Activated CD4-positive, alpha-beta memory T cell treated with anti-CD3 and anti-CD28 coated beads, Interleukin-2, amount 10 ng/mL, durations not matched to agents 7 days and 5 days (primary cell): ENCODE measurements around the gene TRIP4. TPM values are rescaled to one million over a fixed set of nuclear protein-coding genes. Genes with fewer than 3 reads are reported as not detected.
"Not testable (repeated sequence)": the region's sequence is repeated elsewhere in the genome, so short reads cannot be mapped to it uniquely, and the experiment has no call there.

Source experiments
- CTCF ChIA-PET: fragments of 350-600 bp; sonication (Branson Sonifier 250); formaldehyde crosslinking; loops from one replicate; lab custom pipeline; 2021; ENCODE audit warnings: antibody characterized with exemption, inconsistent platforms; lab: Charles Lee
- POLR2A ChIA-PET: fragments of 350-600 bp; sonication (Branson Sonifier 250); formaldehyde crosslinking; loops from one replicate; lab custom pipeline; 2021; ENCODE audit warnings: antibody characterized with exemption; lab: Charles Lee
- DNase-seq: peaks from one replicate; pipeline ENCODE4 v3.0.0-alpha.2; 2020
- H3K27ac Mint-ChIP-seq: one replicate; pipeline ENCODE4 v1.8.0; 2021; ENCODE audit warnings: mild to moderate bottlenecking, mixed read lengths
- H3K27me3 Mint-ChIP-seq: one replicate; pipeline ENCODE4 v1.8.0; 2021; ENCODE audit warnings: mixed read lengths
- H3K36me3 Mint-ChIP-seq: one replicate; pipeline ENCODE4 v1.8.0; 2021; ENCODE audit warnings: low read depth, mixed read lengths
- H3K4me1 Mint-ChIP-seq: one replicate; pipeline ENCODE4 v1.8.0; 2021; ENCODE audit warnings: mixed read lengths
- H3K4me3 Mint-ChIP-seq: one replicate; pipeline ENCODE4 v1.8.0; 2021; ENCODE audit warnings: mild to moderate bottlenecking, mixed read lengths
- H3K9me3 Mint-ChIP-seq: one replicate; pipeline ENCODE4 v1.8.0; 2021; ENCODE audit warnings: mixed read lengths
- total RNA-seq, 2 experiments: library from RNA; stranded (reverse); gene quantifications; one replicate each; pipeline ENCODE4 v1.2.3, GENCODE V29; 2021

Gene TRIP4
- total RNA-seq, 2 experiments from 2014 or later = 28.9 to 30.3 TPM

GRCh38 chr15:64355944-64356709, 31.5 kb upstream of the TRIP4 start, which contains the start of gene CSNK1G1:
Gene CSNK1G1 (minus strand): TSS chr15:64356173. CDS start chr15:64300499, 55,674 bp downstream.
- H3K9me3 Mint-ChIP-seq = no peaks in the 10 kb centered on the region
- no peaks in the 10 kb centered on the region for H3K27me3 Mint-ChIP-seq
- peak; percentile 92 for DNase-seq
- peaks cover 7% of the 10 kb centered on the region for H3K36me3 Mint-ChIP-seq
- H3K27ac Mint-ChIP-seq = peak within 1 kb of the TSS; percentile 78
- POLR2A ChIA-PET = interaction anchor here (0.7 to 2.4 kb wide), 4 partner anchors 25 to 260 kb away, joined by 3 to 10 read pairs (median 4); partner anchors contain the start of genes PCLAF and TRIP4
- peaks cover 35% of the 10 kb centered on the region for H3K4me1 Mint-ChIP-seq
- CTCF ChIA-PET = interaction anchor here (1.0 to 2.2 kb wide), 5 partner anchors 82 to 262 kb away, joined by 3 to 6 read pairs (median 3); partner anchors contain the start of gene CIAO2A
- H3K4me3 Mint-ChIP-seq = peak within 1 kb of the TSS; percentile 91

GRCh38 chr15:64356710-64357040, 31.0 kb upstream of the TRIP4 start:
- CTCF ChIA-PET = interaction anchor here (1.0 to 2.2 kb wide), 4 partner anchors 141 to 263 kb away, joined by 3 to 6 read pairs (median 3); partner anchors contain the start of gene CIAO2A
- Mint-ChIP-seq H3K9me3 (no peaks in the 10 kb centered on the region), H3K4me3 (peak overlapping the region; percentile 91), H3K4me1 (peaks cover 35% of the 10 kb centered on the region), H3K27ac (peak overlapping the region; percentile 78), H3K36me3 (peaks cover 5% of the 10 kb centered on the region), H3K27me3 (no peaks in the 10 kb centered on the region)
- POLR2A ChIA-PET = interaction anchor here (0.9 to 2.4 kb wide), 2 partner anchors 31 to 109 kb away, joined by 3 to 10 read pairs; partner anchors contain the start of gene TRIP4
- no peak for DNase-seq

GRCh38 chr15:64361259-64361658, 26.4 kb upstream of the TRIP4 start:
- no peak for DNase-seq
- H3K36me3 Mint-ChIP-seq = peaks cover 7% of the 10 kb centered on the region
- no peaks in the 10 kb centered on the region for H3K9me3 Mint-ChIP-seq
- no peaks in the 10 kb centered on the region for H3K27me3 Mint-ChIP-seq
- peaks cover 22% of the 10 kb centered on the region for H3K4me1 Mint-ChIP-seq
- ChIA-PET POLR2A (interaction anchor here (1.3 kb wide), 1 partner anchor 199 kb away, joined by 3 read pairs; the partner anchor contains the start of gene PPIB), CTCF (no interaction called here)
- no peak overlapping the region for H3K4me3 Mint-ChIP-seq
- no peak overlapping the region for H3K27ac Mint-ChIP-seq

- no peak overlapping the region for H3K4me3 Mint-ChIP-seq
- no peaks in the 10 kb centered on the region for H3K27me3 Mint-ChIP-seq
- ChIA-PET POLR2A (interaction anchor here (1.3 kb wide), 1 partner anchor 11 kb away, joined by 6 read pairs; no protein-coding TSS in a partner anchor), CTCF (interaction anchor here (0.6 to 1.6 kb wide), 4 partner anchors 11 to 440 kb away, joined by 3 to 5 read pairs (median 4); no protein-coding TSS in a partner anchor)
- peaks cover 29% of the 10 kb centered on the region for H3K36me3 Mint-ChIP-seq
- H3K27ac Mint-ChIP-seq = no peak overlapping the region
- no peaks in the 10 kb centered on the region for H3K9me3 Mint-ChIP-seq
- H3K4me1 Mint-ChIP-seq = peaks cover 12% of the 10 kb centered on the region
- DNase-seq = no peak
These were observed 18.5 kb upstream of the TRIP4 start for GRCh38 chr15:64369078-64369607.

GRCh38 chr15:64371383-64371782, 16.3 kb upstream of the TRIP4 start:
- Mint-ChIP-seq H3K4me1 (peaks cover 15% of the 10 kb centered on the region), H3K36me3 (peaks cover 39% of the 10 kb centered on the region)
- H3K4me3 Mint-ChIP-seq, H3K27me3 Mint-ChIP-seq, H3K27ac Mint-ChIP-seq, H3K9me3 Mint-ChIP-seq, CTCF ChIA-PET, POLR2A ChIA-PET, DNase-seq: not testable (repeated sequence)

GRCh38 chr15:64373360-64373759, 14.3 kb upstream of the TRIP4 start:
- H3K9me3 Mint-ChIP-seq = no peaks in the 10 kb centered on the region
- POLR2A ChIA-PET = interaction anchor here (1.7 kb wide), 1 partner anchor 14 kb away, joined by 8 read pairs; the partner anchor contains the start of gene TRIP4
- H3K4me1 Mint-ChIP-seq = peaks cover 20% of the 10 kb centered on the region
- H3K36me3 Mint-ChIP-seq = peaks cover 40% of the 10 kb centered on the region
- CTCF ChIA-PET = interaction anchor here (0.8 kb wide), 1 partner anchor 14 kb away, joined by 3 read pairs; the partner anchor contains the start of gene TRIP4
- no peak for DNase-seq
- peak overlapping the region; percentile 20 for H3K27ac Mint-ChIP-seq
- H3K4me3 Mint-ChIP-seq = no peak overlapping the region
- no peaks in the 10 kb centered on the region for H3K27me3 Mint-ChIP-seq

GRCh38 chr15:64379216-64379960, 8.2 kb upstream of the TRIP4 start:
- H3K27me3 Mint-ChIP-seq = no peaks in the 10 kb centered on the region
- peaks cover 31% of the 10 kb centered on the region for H3K36me3 Mint-ChIP-seq
- CTCF ChIA-PET = interaction anchor here (0.7 to 1.8 kb wide), 3 partner anchors 21 to 286 kb away, joined by 3 to 5 read pairs (median 3); no protein-coding TSS in a partner anchor
- no peak for DNase-seq
- peaks cover 35% of the 10 kb centered on the region for H3K4me1 Mint-ChIP-seq
- H3K4me3 Mint-ChIP-seq = peak overlapping the region; percentile 90
- POLR2A ChIA-PET = interaction anchor here (0.6 to 2.7 kb wide), 7 partner anchors 8 to 546 kb away, joined by 3 to 9 read pairs (median 4); partner anchors contain the start of genes HERC1 and TRIP4
- H3K27ac Mint-ChIP-seq = peak overlapping the region; percentile 75
- H3K9me3 Mint-ChIP-seq = no peaks in the 10 kb centered on the region

- Mint-ChIP-seq H3K36me3 (peaks cover 27% of the 10 kb centered on the region), H3K4me1 (peaks cover 35% of the 10 kb centered on the region), H3K27ac (peak overlapping the region; percentile 82), H3K4me3 (peak overlapping the region; percentile 90)
- ChIA-PET CTCF (interaction anchor here (1.1 to 1.8 kb wide), 2 partner anchors 22 to 171 kb away, joined by 3 to 5 read pairs; no protein-coding TSS in a partner anchor), POLR2A (interaction anchor here (0.6 to 2.7 kb wide), 11 partner anchors 11 to 547 kb away, joined by 3 to 9 read pairs (median 3); partner anchors contain the start of gene HERC1)
- not testable (repeated sequence) for H3K9me3 Mint-ChIP-seq, DNase-seq, H3K27me3 Mint-ChIP-seq
These were observed 7.3 kb upstream of the TRIP4 start for GRCh38 chr15:64380130-64380870.

- peak; percentile 96 for DNase-seq
- Mint-ChIP-seq H3K4me1 (peaks cover 32% of the 10 kb centered on the region), H3K27ac (peak within 1 kb of the TSS; percentile 82), H3K36me3 (peaks cover 20% of the 10 kb centered on the region), H3K4me3 (peak within 1 kb of the TSS; percentile 90), H3K9me3 (no peaks in the 10 kb centered on the region), H3K27me3 (no peaks in the 10 kb centered on the region)
- ChIA-PET POLR2A (interaction anchor here (0.6 to 2.7 kb wide), 12 partner anchors 12 to 270 kb away, joined by 3 to 9 read pairs (median 3); no protein-coding TSS in a partner anchor), CTCF (interaction anchor here (0.9 to 1.8 kb wide), 2 partner anchors 10 to 23 kb away, joined by 3 to 5 read pairs; no protein-coding TSS in a partner anchor)
These were observed 6.5 kb upstream of the TRIP4 start, which contains the start of gene PCLAF for GRCh38 chr15:64381000-64381751. Gene PCLAF (minus strand): TSS chr15:64381441. CDS start chr15:64381371, 70 bp downstream.

GRCh38 chr15:64383760-64384159, 3.9 kb upstream of the TRIP4 start:
- CTCF ChIA-PET = no interaction called here
- Mint-ChIP-seq H3K27ac (no peak overlapping the region), H3K36me3 (peaks cover 20% of the 10 kb centered on the region), H3K4me1 (peaks cover 37% of the 10 kb centered on the region), H3K27me3 (no peaks in the 10 kb centered on the region), H3K9me3 (no peaks in the 10 kb centered on the region), H3K4me3 (no peak overlapping the region)
- no peak for DNase-seq
- POLR2A ChIA-PET = interaction anchor here (0.7 kb wide), 1 partner anchor 174 kb away, joined by 3 read pairs; no protein-coding TSS in a partner anchor

- Mint-ChIP-seq H3K9me3 (no peaks in the 10 kb centered on the region), H3K36me3 (peaks cover 11% of the 10 kb centered on the region), H3K27me3 (no peaks in the 10 kb centered on the region), H3K4me1 (peaks cover 33% of the 10 kb centered on the region), H3K27ac (no peak overlapping the region), H3K4me3 (peak overlapping the region; percentile 40)
- CTCF ChIA-PET = interaction anchor here (0.6 to 3.0 kb wide), 2 partner anchors 9 to 267 kb away, joined by 5 to 12 read pairs; no protein-coding TSS in a partner anchor
- DNase-seq = no peak
- POLR2A ChIA-PET = interaction anchor here (2.7 kb wide), 1 partner anchor 75 kb away, joined by 25 read pairs; the partner anchor contains the start of gene ZNF609
These were observed 1.3 kb upstream of the TRIP4 start for GRCh38 chr15:64386291-64386690.
